ENCODE data around the gene ALAS1. TPM values are rescaled to one million over a fixed set of nuclear protein-coding genes. Genes with fewer than 3 reads are reported as not detected.

ALAS1 gene
- total RNA-seq, 1 donor from 2014 or later, result 54.2 TPM

- DNase-seq (ENCODE audit: low read depth), result no peak
- no peak overlapping the region for H3K4me3 ChIP-seq (ENCODE audit: low read depth, low read length)
- TF ChIP-seq CTCF (IDR thresholded peaks at IDR 0.05; ENCODE audit: insufficient read depth, low read length, poor library complexity, severe bottlenecking), result no peak
- no peaks in the 10 kb centered on the region for H3K27me3 ChIP-seq (ENCODE audit: control insufficient read depth, insufficient read depth, low read length)
- peaks cover 6% of the 10 kb centered on the region for H3K36me3 ChIP-seq (ENCODE audit: control insufficient read depth, insufficient read depth, low read length)
Measured at GRCh38 chr3:52227766-52228165, 29.8 kb downstream of the ALAS1 start.

- DNase-seq (ENCODE audit: low read depth), result no peak
- Histone ChIP-seq H3K4me3 (ENCODE audit: low read depth, low read length) (no peak overlapping the region), H3K36me3 (ENCODE audit: control insufficient read depth, insufficient read depth, low read length) (peaks cover 6% of the 10 kb centered on the region), H3K27me3 (ENCODE audit: control insufficient read depth, insufficient read depth, low read length) (no peaks in the 10 kb centered on the region)
- no peak for TF ChIP-seq CTCF (IDR thresholded peaks at IDR 0.05; ENCODE audit: insufficient read depth, low read length, poor library complexity, severe bottlenecking)
Measured at GRCh38 chr3:52228266-52228665, 30.3 kb downstream of the ALAS1 start.

- H3K36me3 ChIP-seq (ENCODE audit: control insufficient read depth, insufficient read depth, low read length), result peaks cover 6% of the 10 kb centered on the region
Measured at GRCh38 chr3:52228751-52229291, 30.9 kb downstream of the ALAS1 start.

GRCh38 chr3:52229656-52230055 lies 31.7 kb downstream of the ALAS1 start:
- DNase-seq (ENCODE audit: low read depth), result no peak
- no peaks in the 10 kb centered on the region for H3K27me3 ChIP-seq (ENCODE audit: control insufficient read depth, insufficient read depth, low read length)
- no peak for TF ChIP-seq CTCF (IDR thresholded peaks at IDR 0.05; ENCODE audit: insufficient read depth, low read length, poor library complexity, severe bottlenecking)
- peaks cover 6% of the 10 kb centered on the region for H3K36me3 ChIP-seq (ENCODE audit: control insufficient read depth, insufficient read depth, low read length)
- H3K4me3 ChIP-seq (ENCODE audit: low read depth, low read length), result no peak overlapping the region

More at GRCh38 chr3:52228751-52229291, 30.9 kb downstream of the ALAS1 start:
- no peak for DNase-seq (ENCODE audit: low read depth)
- Histone ChIP-seq H3K4me3 (ENCODE audit: low read depth, low read length) (no peak overlapping the region), H3K27me3 (ENCODE audit: control insufficient read depth, insufficient read depth, low read length) (no peaks in the 10 kb centered on the region)
- TF ChIP-seq CTCF (IDR thresholded peaks at IDR 0.05; ENCODE audit: insufficient read depth, low read length, poor library complexity, severe bottlenecking), result no peak

GRCh38 chr3:52230461-52230860 lies 32.5 kb downstream of the ALAS1 start:
- no peak overlapping the region for H3K4me3 ChIP-seq (ENCODE audit: low read depth, low read length)
- peaks cover 8% of the 10 kb centered on the region for H3K36me3 ChIP-seq (ENCODE audit: control insufficient read depth, insufficient read depth, low read length)
- no peak for DNase-seq (ENCODE audit: low read depth)

More at GRCh38 chr3:52230461-52230860, 32.5 kb downstream of the ALAS1 start:
- no peaks in the 10 kb centered on the region for H3K27me3 ChIP-seq (ENCODE audit: control insufficient read depth, insufficient read depth, low read length)
- no peak for TF ChIP-seq CTCF (IDR thresholded peaks at IDR 0.05; ENCODE audit: insufficient read depth, low read length, poor library complexity, severe bottlenecking)
